Colon (tissue), 2 donors: ENCODE data around the gene NDUFS2.

Source experiments
- FAIRE-seq: peaks from 2 replicates; lab custom pipeline; 2012; peaks lifted over from hg19 to GRCh38; lab: Jason Lieb, UNC
- donor health status: control.
- donor health status: control.

Gene NDUFS2

DNA sequence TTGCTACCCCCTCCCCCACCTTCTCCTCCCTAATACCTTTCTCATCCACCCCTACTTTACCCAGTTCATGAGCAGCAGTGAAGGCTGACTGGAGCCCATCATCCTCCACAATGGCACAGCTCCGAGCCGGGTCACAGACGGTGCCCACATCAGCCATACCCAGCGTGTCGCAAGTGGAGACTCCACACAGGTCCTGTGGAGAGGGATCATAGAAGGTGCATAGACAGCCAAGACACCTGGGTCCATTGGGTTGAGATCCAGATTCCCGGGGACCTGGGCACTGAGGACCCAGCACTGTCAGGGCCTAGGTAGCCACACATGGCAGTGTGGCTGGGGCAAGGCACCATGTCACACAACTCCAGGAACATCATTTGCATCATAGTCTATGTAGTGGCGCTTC, 6.1 kb upstream of the NDUFS2 start:
- no peak for FAIRE-seq

DNA sequence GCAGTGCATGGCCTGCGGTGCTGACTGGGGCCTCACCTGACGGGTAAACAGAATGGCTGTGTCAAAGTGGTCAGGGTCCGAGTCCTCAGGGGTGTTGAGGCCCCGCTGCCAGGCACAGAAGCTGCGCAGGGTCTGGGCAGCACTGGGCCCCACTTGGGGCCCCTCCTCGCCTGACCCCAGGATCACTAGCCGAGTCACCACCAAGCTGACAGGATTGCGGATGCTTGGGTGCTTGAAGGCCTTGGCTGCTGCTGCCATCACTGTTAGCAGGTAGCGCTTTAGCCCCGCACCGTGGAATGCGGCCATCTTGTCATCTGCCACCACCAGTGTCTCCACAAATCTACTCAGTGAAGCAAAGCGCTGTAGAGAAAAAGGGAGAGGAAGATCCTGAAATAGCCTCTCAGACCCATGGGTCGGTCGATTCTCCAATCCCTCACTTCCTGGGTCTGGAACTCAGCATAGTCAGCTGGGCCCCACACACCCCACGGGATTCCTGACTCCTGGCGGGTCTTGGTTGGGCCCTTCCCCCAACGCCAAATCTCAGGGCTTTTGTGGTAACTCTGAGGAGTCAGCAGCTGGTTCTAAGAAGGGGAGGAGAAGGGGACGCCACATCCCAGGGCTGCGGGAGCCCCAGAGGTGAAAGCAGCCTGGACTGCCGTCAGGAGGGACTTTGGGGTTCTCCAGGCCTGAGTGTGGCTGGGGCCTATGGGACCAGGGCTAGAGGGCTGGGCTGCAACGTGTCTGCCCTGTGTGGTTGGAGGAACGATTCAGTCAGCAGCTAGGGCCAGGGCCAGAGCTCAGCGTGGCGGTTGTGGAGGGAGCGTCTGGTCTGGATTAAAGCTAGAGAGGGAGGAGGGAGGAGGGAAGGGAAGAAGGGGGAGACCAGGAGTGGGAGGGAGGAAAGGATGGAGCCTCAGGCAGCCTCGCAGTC, 5.4 kb upstream of the NDUFS2 start:
- no peak for FAIRE-seq

DNA sequence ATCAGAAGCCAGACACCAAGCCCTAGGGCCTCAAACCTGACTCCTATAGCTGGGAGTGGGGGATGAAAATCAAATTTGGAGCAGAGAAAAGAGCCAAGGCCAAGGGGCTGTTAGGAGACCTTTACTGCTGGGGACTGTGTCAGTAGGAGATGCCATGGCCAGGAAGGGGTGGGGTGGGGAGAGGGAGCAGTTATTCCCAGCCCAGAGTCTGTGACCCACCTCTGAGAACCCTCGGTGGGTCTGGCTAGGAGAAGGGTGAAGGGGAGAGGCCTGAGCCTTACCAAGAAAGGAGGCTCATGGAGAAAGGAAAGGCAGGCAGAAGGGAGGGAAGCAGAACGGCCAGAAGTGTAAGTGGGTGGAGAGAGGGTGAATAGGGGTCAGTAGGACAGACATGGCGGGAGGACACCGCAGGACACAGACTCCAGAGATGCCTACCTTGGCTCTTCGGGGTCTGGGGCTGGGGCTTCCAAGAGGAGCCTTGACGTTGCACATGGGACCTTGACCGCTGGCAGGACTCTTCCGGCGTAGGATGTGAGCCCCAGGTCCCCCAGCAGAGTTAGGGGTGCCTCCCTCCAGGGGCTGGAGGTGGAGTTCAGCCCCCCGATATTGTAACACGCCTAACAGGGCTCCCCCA, 4.5 kb upstream of the NDUFS2 start:
- no peak for FAIRE-seq

DNA sequence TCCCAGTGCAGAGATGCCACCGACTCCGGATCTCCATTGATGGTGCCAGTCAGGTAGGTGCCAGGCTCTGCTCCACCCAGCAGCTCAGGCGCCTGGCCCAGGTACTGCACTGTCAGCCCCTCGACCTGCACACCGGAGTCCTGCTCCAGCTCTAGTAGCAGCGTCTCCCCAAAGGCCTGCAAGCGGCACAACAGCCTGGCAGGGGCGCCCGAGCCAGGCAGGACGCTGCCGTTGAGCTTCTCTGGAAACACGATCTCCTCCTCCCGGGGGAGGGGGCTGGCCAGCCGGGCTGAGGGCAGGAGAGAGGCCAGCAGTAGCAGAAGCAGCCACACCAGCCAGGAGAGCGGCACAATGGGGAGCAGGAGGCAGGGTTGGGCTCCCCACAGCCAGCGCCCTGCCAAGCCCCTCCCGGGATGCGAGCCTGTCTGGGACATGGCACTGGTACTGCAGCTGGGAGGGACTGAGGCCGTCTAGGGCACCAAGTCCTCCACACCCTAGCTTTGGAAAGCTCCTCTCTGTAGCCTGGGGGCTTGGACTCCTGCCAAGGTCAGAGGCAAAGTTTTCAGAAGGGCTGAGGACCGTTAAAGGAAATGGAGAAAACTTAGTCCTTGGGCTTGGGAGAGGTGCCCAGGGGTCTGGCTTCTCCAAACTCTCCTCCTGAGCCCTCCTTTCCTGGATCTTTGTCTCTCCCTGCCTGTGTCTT, 3.8 kb upstream of the NDUFS2 start:
- FAIRE-seq = no peak

DNA sequence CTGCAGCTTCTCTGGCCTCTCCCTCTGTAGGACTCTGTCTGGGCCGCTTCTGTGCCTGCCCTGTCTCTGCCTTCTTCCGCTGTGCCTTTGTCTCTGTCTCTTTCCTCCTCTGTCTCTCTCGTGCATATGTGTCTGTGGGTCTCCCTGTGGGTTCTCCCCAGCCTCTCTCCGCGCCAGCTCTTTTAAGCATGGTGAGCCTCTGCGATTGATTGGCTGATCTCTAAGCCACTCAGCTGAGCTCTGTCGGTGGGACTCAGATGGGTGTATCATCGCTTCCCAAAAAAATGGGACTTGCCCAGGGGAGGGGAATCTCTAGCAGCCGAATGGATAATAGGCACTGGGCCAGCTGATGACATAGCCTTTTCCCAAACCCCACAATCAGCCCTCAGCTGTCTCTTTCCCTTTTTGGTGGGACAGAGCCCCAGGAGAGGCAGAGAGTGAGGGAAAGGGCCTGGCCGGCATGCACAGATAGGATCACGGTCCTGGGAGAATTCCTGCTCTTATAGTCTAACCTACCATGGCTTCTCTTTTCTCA, 3.2 kb upstream of the NDUFS2 start, which contains the start of gene ADAMTS4:
Gene ADAMTS4 (minus strand): TSS at position 158 of the 535 bp plus-strand sequence. CDS start 427 bp downstream, outside the sequence.
- FAIRE-seq = no peak

DNA sequence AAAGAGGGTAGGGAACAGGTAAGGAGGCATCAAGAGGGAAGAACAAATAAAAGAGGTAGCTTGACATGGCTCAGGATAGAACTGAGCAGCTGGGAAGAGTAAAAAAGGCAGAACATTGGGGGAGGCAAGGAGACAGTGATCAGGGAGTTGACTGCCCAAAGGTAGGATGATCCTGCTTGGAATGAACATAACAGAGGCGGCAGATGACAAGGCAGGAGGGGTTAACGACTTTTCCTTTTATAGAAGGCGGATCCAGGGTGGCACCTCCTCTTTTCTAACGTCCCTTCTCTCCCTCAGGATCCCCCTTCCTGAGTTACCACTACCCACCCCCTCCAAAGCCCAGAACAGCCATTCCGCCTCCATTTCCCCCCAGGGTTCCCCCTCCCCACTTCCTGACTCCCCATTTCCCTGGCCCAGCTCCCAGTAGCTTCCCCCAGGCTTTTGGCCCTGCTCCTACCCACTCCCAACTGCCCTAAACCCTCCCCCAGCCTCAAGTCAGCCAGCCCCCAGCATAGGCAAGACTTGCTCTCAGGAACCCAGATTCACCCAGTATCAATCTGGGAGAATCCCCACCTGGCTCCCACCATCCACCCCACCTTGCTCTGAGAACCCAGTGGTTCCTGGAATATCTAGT, 2.5 kb upstream of the NDUFS2 start:
- no peak for FAIRE-seq

DNA sequence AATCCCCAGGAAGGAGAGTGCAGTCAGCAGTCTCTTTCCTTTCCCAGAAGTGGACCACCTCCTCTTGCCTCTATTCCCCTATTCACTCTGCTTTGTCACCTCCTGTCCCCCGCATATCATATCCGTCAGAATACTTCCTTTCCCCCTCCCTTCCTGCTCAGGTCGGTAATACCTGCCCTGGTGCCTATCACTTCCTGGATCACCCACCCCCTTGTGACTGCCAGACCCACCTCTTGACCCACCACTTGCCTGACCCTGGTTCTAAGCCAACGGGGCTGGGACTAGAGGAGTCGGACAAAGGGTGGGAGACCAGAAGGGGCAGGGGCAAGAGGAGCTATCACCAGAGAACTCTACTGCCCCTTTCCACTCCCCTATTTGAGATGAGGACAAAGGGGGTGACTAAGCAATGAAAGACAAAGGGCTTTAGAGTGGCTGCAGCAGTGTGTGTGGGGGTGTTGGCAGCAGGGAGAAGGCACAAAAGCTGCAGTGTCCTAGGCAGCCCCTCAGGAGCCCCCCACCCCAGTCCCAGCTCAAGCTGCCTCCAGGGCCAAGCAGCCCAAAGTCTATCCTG, 1.7 kb upstream of the NDUFS2 start:
- FAIRE-seq = no peak

DNA sequence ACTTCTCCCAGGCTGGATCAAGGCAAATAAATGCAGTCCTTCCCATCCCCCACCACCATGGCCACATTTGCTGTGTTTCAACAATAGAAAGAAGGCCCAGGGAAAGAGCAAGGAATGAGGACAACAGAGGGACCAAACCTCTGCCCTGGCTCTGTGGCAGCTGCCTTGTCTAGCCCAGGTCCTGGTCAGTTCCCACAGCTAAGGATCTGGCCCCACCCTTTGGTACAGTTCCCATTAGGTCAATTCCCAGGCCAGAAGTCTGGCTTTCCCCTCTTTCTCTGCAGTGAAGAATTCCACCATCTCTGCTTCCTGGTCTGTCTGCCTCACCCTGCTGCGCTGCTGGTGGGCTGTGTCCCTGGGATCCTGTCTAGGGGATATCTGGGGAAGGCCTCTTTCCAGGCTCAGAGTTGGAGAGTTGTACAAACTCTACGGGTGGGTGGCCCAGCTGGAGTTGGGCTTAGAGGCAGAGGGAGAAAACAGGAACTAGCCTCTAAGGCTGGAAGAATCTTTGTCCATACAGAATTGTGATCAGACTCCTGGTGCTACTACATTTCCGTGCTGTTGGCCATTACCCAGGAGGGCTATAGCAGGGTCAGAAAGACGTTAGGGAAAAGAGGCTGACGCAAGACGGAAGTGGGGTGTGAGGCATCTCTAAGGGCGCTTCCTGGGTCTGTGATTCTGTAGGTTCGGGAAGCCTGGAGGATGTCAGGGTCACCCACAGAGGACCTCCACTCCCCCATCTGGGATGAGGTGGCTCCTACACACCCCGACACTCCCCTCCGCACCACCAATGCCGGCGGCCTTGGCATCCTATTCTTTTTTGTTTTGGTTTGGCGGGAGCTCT, 953 bp upstream of the NDUFS2 start:
- FAIRE-seq = no peak

DNA sequence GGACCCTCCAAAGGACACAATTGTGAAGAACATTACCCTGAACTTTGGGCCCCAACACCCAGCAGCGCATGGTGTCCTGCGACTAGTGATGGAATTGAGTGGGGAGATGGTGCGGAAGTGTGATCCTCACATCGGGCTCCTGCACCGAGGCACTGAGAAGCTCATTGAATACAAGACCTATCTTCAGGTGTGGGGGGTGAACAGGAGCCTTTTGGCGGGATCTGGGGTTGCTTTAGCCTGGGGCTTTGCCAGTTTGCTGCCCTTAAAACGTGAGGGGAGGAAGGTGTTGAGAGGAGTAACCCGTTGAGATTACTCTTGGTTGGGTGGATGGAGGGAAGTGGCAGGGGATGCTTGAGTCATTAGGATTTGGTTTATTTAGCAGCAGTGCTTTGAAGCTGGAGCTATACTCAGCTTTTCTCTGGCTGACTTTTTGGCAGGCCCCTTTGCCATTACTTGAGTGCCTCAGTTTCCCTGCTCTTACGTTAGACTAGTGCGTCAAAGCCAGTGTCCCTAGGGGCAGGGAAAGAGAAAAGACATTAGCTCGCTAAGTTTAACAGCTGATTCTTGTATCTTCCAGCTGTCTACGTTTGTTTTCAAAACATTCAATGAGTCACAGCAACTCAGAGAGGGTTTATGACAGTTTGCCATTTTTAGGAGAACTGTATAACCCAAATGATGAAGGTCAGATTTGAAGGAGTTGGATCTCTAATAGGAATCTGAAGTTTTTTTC, 4.4 kb downstream of the NDUFS2 start:
- FAIRE-seq = no peak

DNA sequence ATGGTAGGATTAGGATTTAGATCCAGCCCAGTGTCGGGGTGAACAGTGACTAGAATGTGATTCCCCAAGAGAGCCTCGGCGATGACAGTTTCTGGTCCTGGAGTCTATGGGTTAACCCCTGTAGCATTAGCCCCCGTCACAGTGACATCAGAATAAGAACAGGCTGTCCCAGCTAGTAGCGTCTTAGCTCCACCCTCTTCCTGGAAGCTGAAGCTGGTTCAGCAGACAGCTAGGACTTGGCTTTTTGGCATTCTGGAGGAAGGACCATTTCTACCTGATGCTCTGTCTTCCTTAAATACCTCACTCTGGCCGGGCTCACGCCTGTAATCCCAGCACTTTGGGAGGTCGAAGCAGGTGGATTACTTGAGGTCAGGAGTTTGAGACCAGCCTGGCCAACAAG, 5.0 kb downstream of the NDUFS2 start:
- FAIRE-seq = no peak

DNA sequence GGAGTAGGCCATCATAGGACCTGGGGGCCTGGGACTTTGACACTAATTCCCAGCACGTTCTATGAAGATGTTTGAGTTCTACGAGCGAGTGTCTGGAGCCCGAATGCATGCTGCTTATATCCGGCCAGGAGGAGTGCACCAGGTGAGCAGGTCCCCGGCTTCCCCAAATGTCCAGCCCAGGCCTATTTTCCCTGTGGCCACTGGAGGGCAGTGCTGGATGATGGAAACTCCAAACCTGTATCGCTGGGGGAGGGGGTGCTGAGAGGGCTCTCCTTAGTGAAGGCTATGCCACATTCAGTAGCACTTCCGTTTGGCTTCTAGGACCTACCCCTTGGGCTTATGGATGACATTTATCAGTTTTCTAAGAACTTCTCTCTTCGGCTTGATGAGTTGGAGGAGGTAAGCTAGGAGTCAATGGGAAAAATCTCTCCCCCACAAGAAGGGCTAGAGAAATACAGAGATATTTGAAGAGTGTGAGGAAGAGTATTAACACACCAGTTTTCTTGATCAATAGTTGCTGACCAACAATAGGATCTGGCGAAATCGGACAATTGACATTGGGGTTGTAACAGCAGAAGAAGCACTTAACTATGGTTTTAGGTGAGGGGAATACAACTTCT, 7.7 kb downstream of the NDUFS2 start:
- FAIRE-seq = no peak

DNA sequence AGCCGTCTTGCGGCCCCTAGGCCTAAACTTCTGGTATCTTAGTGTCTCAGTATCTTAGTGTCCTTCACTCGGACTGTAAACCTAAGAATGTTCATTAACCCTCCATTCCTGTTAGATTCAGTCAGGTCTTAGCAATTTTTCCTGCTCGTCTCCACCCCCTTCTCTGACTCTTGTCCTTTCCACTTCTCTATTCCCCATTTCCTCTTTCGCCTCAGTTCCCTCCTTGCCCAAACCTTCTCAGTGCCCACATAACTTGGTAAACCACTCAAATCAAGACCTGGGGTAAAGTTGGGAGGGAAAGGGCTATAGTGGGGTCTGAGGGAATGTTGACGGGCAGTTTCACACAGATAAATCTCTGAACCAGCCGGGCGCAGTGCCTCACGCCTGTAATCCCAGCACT, 12.2 kb downstream of the NDUFS2 start:
- FAIRE-seq = no peak

DNA sequence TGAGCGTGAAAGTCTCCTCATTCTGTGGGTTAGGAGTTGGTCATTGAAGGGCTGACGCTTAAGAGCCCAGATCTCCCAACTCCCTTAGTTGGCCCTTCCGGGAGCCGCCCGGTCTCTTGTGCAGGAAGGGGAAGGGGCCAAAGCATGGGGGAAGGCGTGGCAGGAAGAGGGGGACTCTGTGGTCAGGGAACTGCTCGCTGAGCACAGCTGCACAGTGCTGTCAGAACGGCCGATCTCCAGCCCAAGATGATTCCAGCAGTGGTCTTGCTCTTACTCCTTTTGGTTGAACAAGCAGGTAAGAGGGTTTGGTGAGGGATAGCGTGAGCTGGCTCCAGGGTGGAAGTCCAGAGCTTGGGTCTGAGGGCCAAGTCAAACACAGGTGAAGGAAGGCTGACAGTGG, 12.9 kb downstream of the NDUFS2 start, which contains the start of gene FCER1G:
Gene FCER1G (plus strand): TSS at position 220 of the 400 bp plus-strand sequence. CDS start 27 bp downstream, at position 247.
- no peak for FAIRE-seq

DNA sequence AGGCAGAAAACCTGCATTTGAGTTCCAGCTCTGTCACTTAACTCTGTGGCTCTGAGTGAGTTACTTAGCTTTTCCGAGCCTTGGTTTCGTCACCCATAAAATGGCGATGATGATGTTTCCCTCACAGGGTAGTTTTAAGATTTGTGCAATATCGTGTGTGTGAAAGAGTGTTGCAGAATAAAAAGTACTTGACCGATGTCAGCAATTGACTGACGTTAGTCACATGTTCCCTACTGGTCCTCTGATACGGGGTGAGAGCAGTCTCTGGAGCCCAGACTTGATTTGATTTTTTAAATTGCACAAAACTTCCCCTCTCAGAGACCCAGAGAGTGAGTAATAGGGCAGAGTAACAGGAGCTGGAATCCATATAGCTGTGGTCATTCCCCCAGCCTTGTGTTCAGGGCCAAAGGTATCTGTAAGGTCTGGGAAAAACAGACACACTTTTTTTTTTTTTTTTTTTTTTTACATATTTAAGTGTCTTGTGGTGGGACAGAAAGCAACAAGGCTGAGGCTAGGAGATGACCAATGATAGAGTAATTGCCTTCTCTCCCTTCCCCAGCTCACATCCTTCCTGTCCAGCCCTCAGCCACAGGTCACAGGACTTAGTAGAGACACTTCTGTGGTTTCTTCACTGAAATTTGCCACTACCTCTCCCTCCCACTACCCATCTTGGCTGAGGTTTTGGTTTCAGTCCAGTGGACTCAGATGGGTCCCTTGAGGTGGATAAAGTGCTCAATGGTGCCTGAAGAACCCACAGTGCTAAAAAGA, 15.0 kb downstream of the NDUFS2 start:
- FAIRE-seq = no peak

DNA sequence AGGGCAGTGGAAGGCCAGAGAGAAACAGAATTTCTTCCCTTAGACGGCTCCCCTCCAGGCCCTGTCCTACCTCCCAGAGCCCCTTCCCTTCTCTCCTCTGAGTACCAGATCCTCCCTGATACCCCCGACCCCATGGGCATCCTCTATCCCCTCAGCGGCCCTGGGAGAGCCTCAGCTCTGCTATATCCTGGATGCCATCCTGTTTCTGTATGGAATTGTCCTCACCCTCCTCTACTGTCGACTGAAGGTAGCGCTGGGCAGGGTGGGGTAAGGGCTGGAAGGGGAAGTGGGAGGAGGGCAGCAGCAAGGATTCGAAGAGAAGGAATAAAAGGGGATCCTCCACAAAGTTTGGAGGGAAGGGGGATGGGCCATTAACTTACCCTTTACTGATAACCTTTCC, 15.7 kb downstream of the NDUFS2 start:
- FAIRE-seq = no peak

DNA sequence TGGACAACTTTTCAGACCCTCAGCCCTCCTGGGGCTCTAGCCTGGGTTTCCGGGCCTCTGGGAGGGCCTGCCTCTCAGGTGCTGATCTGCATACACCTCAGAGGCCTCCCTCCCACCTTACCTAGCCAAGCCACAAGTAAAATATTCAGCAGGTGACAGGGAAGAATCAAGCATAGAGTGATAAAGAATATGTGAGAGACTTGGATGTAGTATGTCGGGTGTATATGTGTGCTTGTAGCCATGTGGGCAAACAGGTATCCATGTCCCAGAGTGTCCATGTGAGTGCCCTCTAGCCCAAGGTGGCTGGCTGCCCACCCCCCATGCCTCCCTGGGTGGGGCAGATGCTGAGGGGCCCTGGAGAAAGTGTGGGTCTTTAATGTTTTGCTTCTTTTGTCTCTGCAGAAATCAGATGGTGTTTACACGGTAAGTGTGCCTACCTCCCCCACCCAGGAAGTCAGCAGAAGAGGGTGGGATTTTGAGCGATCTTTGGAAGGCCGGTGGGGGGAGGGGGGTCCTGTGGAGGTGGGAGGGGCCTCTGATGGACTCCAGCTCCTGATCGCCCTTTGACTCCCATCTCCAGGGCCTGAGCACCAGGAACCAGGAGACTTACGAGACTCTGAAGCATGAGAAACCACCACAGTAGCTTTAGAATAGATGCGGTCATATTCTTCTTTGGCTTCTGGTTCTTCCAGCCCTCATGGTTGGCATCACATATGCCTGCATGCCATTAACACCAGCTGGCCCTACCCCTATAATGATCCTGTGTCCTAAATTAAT, 16.3 kb downstream of the NDUFS2 start:
- no peak for FAIRE-seq

DNA sequence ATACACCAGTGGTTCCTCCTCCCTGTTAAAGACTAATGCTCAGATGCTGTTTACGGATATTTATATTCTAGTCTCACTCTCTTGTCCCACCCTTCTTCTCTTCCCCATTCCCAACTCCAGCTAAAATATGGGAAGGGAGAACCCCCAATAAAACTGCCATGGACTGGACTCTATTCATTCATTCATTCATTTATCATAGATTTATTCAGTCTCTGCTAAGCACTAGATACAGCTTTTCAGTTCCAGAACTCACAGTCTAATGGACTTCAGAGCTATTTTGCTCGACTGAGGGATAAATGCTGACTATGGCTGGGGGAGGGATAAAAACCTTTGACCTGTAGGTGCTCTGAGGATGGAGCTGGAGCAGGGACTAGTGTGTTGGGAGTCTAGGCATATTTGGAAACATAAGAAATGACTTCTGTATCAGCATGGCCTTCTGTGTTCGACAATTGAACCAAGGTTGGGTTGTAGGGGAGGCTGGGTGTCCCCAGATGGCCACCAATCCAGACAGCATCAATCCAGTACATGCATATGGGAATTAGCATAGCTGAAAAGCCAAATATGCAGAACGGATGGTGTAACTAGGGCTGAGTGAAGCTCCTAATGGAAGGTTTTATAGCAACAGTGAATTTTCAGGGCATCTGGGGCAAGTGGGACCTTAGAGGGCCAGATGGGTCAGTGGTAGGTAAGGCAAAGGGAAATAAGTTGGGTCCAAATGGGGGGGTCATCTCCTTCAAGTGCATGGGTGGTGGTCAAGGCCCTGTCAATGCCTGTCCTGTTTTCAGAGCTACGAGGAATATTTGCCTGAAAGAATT, 17.1 kb downstream of the NDUFS2 start:
- FAIRE-seq = no peak
